HEK293 (cell line): ENCODE results near the gene WHRN.

Experiments used
- CTCF ChIA-PET: fragments of 350-600 bp; formaldehyde crosslinking; extraction: SDS; loops from one replicate; lab custom pipeline; 2021; ENCODE audit warnings: antibody characterized with exemption; lab: Yijun Ruan, JAX
- POLR2A ChIA-PET: fragments of 300-600 bp; formaldehyde crosslinking; extraction: SDS; loops from one replicate; lab custom pipeline; 2020; ENCODE audit warnings: antibody characterized with exemption, inconsistent platforms; lab: Yijun Ruan, JAX
- H3K27ac ChIP-seq: fragments of 200-500 bp; sonication (Bioruptor generic); 2 replicates; pipeline ENCODE4 v1.5.1; 2014; ENCODE audit warnings: low read depth, low read length, control low read depth, inconsistent platforms; ENCODE audit errors: extremely low read depth
- H3K36me3 ChIP-seq, 2 experiments: fragments of 200-500 bp in 1 of 2; sonication (Bioruptor generic) in 1 of 2; 1 replicate in 1 of 2; 2 replicates in 1 of 2; pipeline ENCODE4 v1.5.1; 2014 to 2017; ENCODE audit warnings: inconsistent platforms in 2 of 2, low read length in 2 of 2; ENCODE audit not compliant: control insufficient read depth in 2 of 2, insufficient read depth in 1 of 2
- H3K4me1 ChIP-seq: fragments of 200-500 bp; sonication (Bioruptor generic); 2 replicates; pipeline ENCODE4 v1.5.1; 2014; ENCODE audit warnings: mild to moderate bottlenecking, low read length, inconsistent platforms; ENCODE audit not compliant: control insufficient read depth, insufficient read depth
- H3K4me3 ChIP-seq: 2 replicates; pipeline ENCODE4 v1.5.1; 2011; ENCODE audit warnings: low read depth, mild to moderate bottlenecking, control low read depth, low read length, moderate library complexity
- H3K9me3 ChIP-seq: fragments of 200-500 bp; sonication (Bioruptor generic); 2 replicates; pipeline ENCODE4 v1.5.1; 2014; ENCODE audit warnings: low read depth, low read length, inconsistent platforms; ENCODE audit not compliant: control insufficient read depth, insufficient read depth
- CTCF ChIP-seq: fragments of 450-650 bp; formaldehyde crosslinking; IDR thresholded peaks from 2 replicates; pipeline ENCODE4 v1.5.1; 2016; ENCODE audit warnings: missing biosample characterization, missing genetic modification characterization
- GFI1B ChIP-seq: fragments of 450-650 bp; formaldehyde crosslinking; IDR thresholded peaks from 2 replicates; pipeline ENCODE4 v1.5.1; 2016; ENCODE audit warnings: missing biosample characterization, missing genetic modification characterization
- KLF7 ChIP-seq: fragments of 450-650 bp; formaldehyde crosslinking; IDR thresholded peaks from 2 replicates; pipeline ENCODE4 v1.5.1; 2016; ENCODE audit warnings: missing biosample characterization, missing genetic modification characterization, borderline replicate concordance
- KLF8 ChIP-seq: fragments of 450-650 bp; formaldehyde crosslinking; IDR thresholded peaks from 2 replicates; pipeline ENCODE4 v1.5.1; 2016; ENCODE audit warnings: missing biosample characterization, missing genetic modification characterization
- SP7 ChIP-seq: fragments of 450-650 bp; formaldehyde crosslinking; IDR thresholded peaks from 2 replicates; pipeline ENCODE4 v1.5.1; 2016; ENCODE audit warnings: missing biosample characterization, missing genetic modification characterization
- ZFP3 ChIP-seq: fragments of 450-650 bp; formaldehyde crosslinking; IDR thresholded peaks from 2 replicates; pipeline ENCODE4 v1.5.1; 2016; ENCODE audit warnings: low read depth, missing biosample characterization, missing genetic modification characterization
- ZFP69B ChIP-seq: fragments of 450-650 bp; formaldehyde crosslinking; IDR thresholded peaks from 2 replicates; pipeline ENCODE4 v1.5.1; 2016; ENCODE audit warnings: missing biosample characterization, missing genetic modification characterization
- ZNF133 ChIP-seq: fragments of 450-650 bp; formaldehyde crosslinking; IDR thresholded peaks from 2 replicates; pipeline ENCODE4 v1.5.1; 2016; ENCODE audit warnings: missing biosample characterization, missing genetic modification characterization
- ZNF18 ChIP-seq: fragments of 450-650 bp; formaldehyde crosslinking; IDR thresholded peaks from 2 replicates; pipeline ENCODE4 v1.5.1; 2016; ENCODE audit warnings: missing biosample characterization, missing genetic modification characterization
- ZNF202 ChIP-seq: fragments of 450-650 bp; formaldehyde crosslinking; IDR thresholded peaks from 2 replicates; pipeline ENCODE4 v1.5.1; 2016; ENCODE audit warnings: missing biosample characterization, missing genetic modification characterization, borderline replicate concordance
- ZNF280D ChIP-seq: fragments of 450-650 bp; formaldehyde crosslinking; IDR thresholded peaks from 2 replicates; pipeline ENCODE4 v1.5.1; 2016; ENCODE audit warnings: missing biosample characterization, missing genetic modification characterization
- ZNF394 ChIP-seq: fragments of 450-650 bp; formaldehyde crosslinking; IDR thresholded peaks from 2 replicates; pipeline ENCODE4 v1.5.1; 2016; ENCODE audit warnings: missing biosample characterization, missing genetic modification characterization, mild to moderate bottlenecking, moderate library complexity, borderline replicate concordance
- ZNF473 ChIP-seq: fragments of 450-650 bp; formaldehyde crosslinking; IDR thresholded peaks from 2 replicates; pipeline ENCODE4 v1.5.1; 2017; ENCODE audit warnings: missing biosample characterization, missing genetic modification characterization
- ZNF48 ChIP-seq: fragments of 450-650 bp; formaldehyde crosslinking; IDR thresholded peaks from 2 replicates; pipeline ENCODE4 v1.5.1; 2016; ENCODE audit warnings: missing biosample characterization, missing genetic modification characterization
- ZNF488 ChIP-seq: fragments of 450-650 bp; formaldehyde crosslinking; IDR thresholded peaks from 2 replicates; pipeline ENCODE4 v1.5.1; 2016; ENCODE audit warnings: missing biosample characterization, missing genetic modification characterization
- ZNF501 ChIP-seq: fragments of 450-650 bp; formaldehyde crosslinking; IDR thresholded peaks from 2 replicates; pipeline ENCODE4 v1.5.1; 2016; ENCODE audit warnings: missing biosample characterization, missing genetic modification characterization
- ZNF513 ChIP-seq: fragments of 450-650 bp; IDR thresholded peaks from 2 replicates; pipeline ENCODE4 v1.5.1; 2018; ENCODE audit warnings: missing biosample characterization, missing genetic modification characterization
- ZNF692 ChIP-seq: fragments of 450-650 bp; formaldehyde crosslinking; IDR thresholded peaks from 2 replicates; pipeline ENCODE4 v1.5.1; 2016; ENCODE audit warnings: missing biosample characterization, missing genetic modification characterization
- ZNF768 ChIP-seq: fragments of 450-650 bp; formaldehyde crosslinking; IDR thresholded peaks from 2 replicates; pipeline ENCODE4 v1.5.1; 2018; ENCODE audit warnings: missing biosample characterization, mild to moderate bottlenecking, missing genetic modification characterization
- ZSCAN30 ChIP-seq: fragments of 450-650 bp; IDR thresholded peaks from 2 replicates; pipeline ENCODE4 v1.5.1; 2018; ENCODE audit warnings: missing biosample characterization, mild to moderate bottlenecking, missing genetic modification characterization, moderate library complexity

Gene WHRN

GRCh38 chr9:114450833-114451706 lies 54.2 kb downstream of the WHRN start:
- ChIA-PET CTCF (interaction anchor here (1.0 to 3.6 kb wide), 2 partner anchors 17 kb away, joined by 3 to 14 read pairs; no protein-coding TSS in a partner anchor), POLR2A (no interaction called here)
- Histone ChIP-seq H3K9me3 (no peaks in the 10 kb centered on the region), H3K27ac (no peak overlapping the region), H3K36me3 (no peaks in the 10 kb centered on the region), H3K4me3 (no peak overlapping the region), H3K4me1 (no peaks in the 10 kb centered on the region)
- no peak for TF ChIP-seq ZNF280D
- no peak for TF ChIP-seq ZNF513
- TF ChIP-seq SP7 (tag by site-specific recombination) = no peak
- no peak for TF ChIP-seq KLF7 (tag by site-specific recombination)
- TF ChIP-seq ZNF768 (tag by site-specific recombination) = no peak

- ChIA-PET CTCF (interaction anchor here (1.0 to 1.7 kb wide), 3 partner anchors 17 to 203 kb away, joined by 3 to 5 read pairs (median 3); no protein-coding TSS in a partner anchor), POLR2A (no interaction called here)
- no peaks in the 10 kb centered on the region for H3K4me1 ChIP-seq
- no peaks in the 10 kb centered on the region for H3K36me3 ChIP-seq
- no peak overlapping the region for H3K4me3 ChIP-seq
- TF ChIP-seq ZNF133 (tag by site-specific recombination) (no peak), CTCF (tag by site-specific recombination) (no peak), ZNF473 (tag by site-specific recombination) (no peak), ZFP69B (tag by site-specific recombination) (no peak), ZNF692 (tag by site-specific recombination) (no peak), ZNF394 (tag by site-specific recombination) (no peak), ZNF202 (tag by site-specific recombination) (no peak), ZSCAN30 (tag by site-specific recombination) (no peak), SP7 (tag by site-specific recombination) (no peak), ZNF48 (tag by site-specific recombination) (no peak), ZNF488 (tag by site-specific recombination) (no peak), KLF8 (no peak), ZFP3 (tag by site-specific recombination) (no peak), GFI1B (tag by site-specific recombination) (no peak), ZNF18 (tag by site-specific recombination) (no peak), ZNF501 (tag by site-specific recombination) (no peak)
- H3K27ac ChIP-seq = no peak overlapping the region
- no peaks in the 10 kb centered on the region for H3K9me3 ChIP-seq
These were observed 55.1 kb downstream of the WHRN start for GRCh38 chr9:114450181-114450580.
